WTC11 (cell line): Measurements from ENCODE around the gene IRF2. TPM values are rescaled to one million over a fixed set of nuclear protein-coding genes. Genes with fewer than 3 reads are reported as not detected.

Experiments
- ATAC-seq: fragments of 200-7000 bp; cut with Tn5 transposase; 2 replicates; pipeline ENCODE4 v1.10.0; 2021; ENCODE audit warnings: mild to moderate bottlenecking, moderate library complexity
- CTCF ChIA-PET: fragments of 300-600 bp; sonication (Branson Sonifier 250); formaldehyde crosslinking; loops from one replicate; lab custom pipeline; 2021; ENCODE audit warnings: antibody characterized with exemption; lab: Charles Lee
- POLR2A ChIA-PET: fragments of 350-600 bp; sonication (Branson Sonifier 250); formaldehyde crosslinking; loops from one replicate; lab custom pipeline; 2021; ENCODE audit warnings: antibody characterized with exemption; lab: Charles Lee
- DNase-seq: peaks from one replicate; pipeline ENCODE4 v3.0.0; 2021; ENCODE audit warnings: low spot score
- H3K27ac Mint-ChIP-seq: 2 replicates; pipeline ENCODE4 v1.8.0; 2021; ENCODE audit warnings: mixed read lengths
- H3K27me3 Mint-ChIP-seq: 2 replicates; pipeline ENCODE4 v1.8.0; 2021; ENCODE audit warnings: low read depth, mild to moderate bottlenecking, moderate library complexity, mixed read lengths
- H3K36me3 Mint-ChIP-seq: 2 replicates; pipeline ENCODE4 v1.8.0; 2021; ENCODE audit warnings: mixed read lengths
- H3K4me1 Mint-ChIP-seq: 2 replicates; pipeline ENCODE4 v1.8.0; 2022; ENCODE audit warnings: mixed read lengths
- H3K4me3 Mint-ChIP-seq: 2 replicates; pipeline ENCODE4 v1.8.0; 2021; ENCODE audit warnings: mild to moderate bottlenecking, moderate library complexity, mixed read lengths
- H3K9me3 Mint-ChIP-seq: 2 replicates; pipeline ENCODE4 v1.8.0; 2021; ENCODE audit warnings: mixed read lengths
- AR ChIP-seq: fragments of 250-450 bp; sonication (Bioruptor Pico); IDR thresholded peaks from 2 replicates; pipeline ENCODE4 v1.9.0; 2021; ENCODE audit warnings: mild to moderate bottlenecking
- CDX4 ChIP-seq: fragments of 250-450 bp; sonication (Bioruptor Pico); IDR thresholded peaks from 2 replicates; pipeline ENCODE4 v1.9.0; 2021; ENCODE audit warnings: moderate library complexity, mild to moderate bottlenecking, inconsistent platforms, borderline replicate concordance
- FOXJ3 ChIP-seq: sonication (generic); formaldehyde crosslinking; IDR thresholded peaks from 2 replicates; pipeline ENCODE4 v1.9.0; 2021; ENCODE audit warnings: missing genetic modification reagents, mild to moderate bottlenecking, borderline replicate concordance
- NFYB ChIP-seq: sonication (generic); formaldehyde crosslinking; conservative IDR thresholded peaks from 2 replicates; pipeline ENCODE4 v1.8.0; 2022; ENCODE audit warnings: low read depth, missing genetic modification reagents
- NR2C2 ChIP-seq: sonication (generic); formaldehyde crosslinking; IDR thresholded peaks from 2 replicates; pipeline ENCODE4 v1.8.0; 2022; ENCODE audit warnings: mild to moderate bottlenecking, missing genetic modification reagents
- PRDM15 ChIP-seq: sonication (generic); formaldehyde crosslinking; IDR thresholded peaks from 2 replicates; pipeline ENCODE4 v1.8.0; 2022; ENCODE audit warnings: missing genetic modification reagents
- RELA ChIP-seq: sonication (generic); formaldehyde crosslinking; IDR thresholded peaks from 2 replicates; pipeline ENCODE4 v1.8.1; 2022; ENCODE audit warnings: missing genetic modification reagents, mild to moderate bottlenecking, borderline replicate concordance
- SP1 ChIP-seq: sonication (generic); formaldehyde crosslinking; conservative IDR thresholded peaks from 2 replicates; pipeline ENCODE4 v1.8.1; 2022; ENCODE audit warnings: missing genetic modification reagents
- TCF7 ChIP-seq: sonication (generic); formaldehyde crosslinking; IDR thresholded peaks from 2 replicates; pipeline ENCODE4 v1.8.0; 2022; ENCODE audit warnings: mild to moderate bottlenecking, low read depth, missing genetic modification reagents, moderate library complexity
- TEAD1 ChIP-seq: sonication (generic); formaldehyde crosslinking; IDR thresholded peaks from 2 replicates; pipeline ENCODE4 v1.8.0; 2022; ENCODE audit warnings: mild to moderate bottlenecking, missing genetic modification reagents
- TP53 ChIP-seq: sonication (generic); formaldehyde crosslinking; IDR thresholded peaks from 2 replicates; pipeline ENCODE4 v1.8.1; 2023; ENCODE audit warnings: mild to moderate bottlenecking, missing genetic modification reagents
- ZNF121 ChIP-seq: sonication (generic); formaldehyde crosslinking; IDR thresholded peaks from 2 replicates; pipeline ENCODE4 v1.8.0; 2023; ENCODE audit warnings: missing genetic modification reagents
- ZNF138 ChIP-seq: sonication (generic); formaldehyde crosslinking; conservative IDR thresholded peaks from 2 replicates; pipeline ENCODE4 v1.8.1; 2022; ENCODE audit warnings: mild to moderate bottlenecking, moderate library complexity, missing genetic modification reagents
- total RNA-seq: library from RNA; stranded (reverse); gene quantifications from 3 replicates; pipeline ENCODE4 v1.2.3, GENCODE V29; 2021
- TF ChIP-seq, protein P1 (sequence below): sonication (generic); formaldehyde crosslinking; IDR thresholded peaks from 2 replicates; pipeline ENCODE4 v1.8.1; 2022; ENCODE audit warnings: low read depth, mild to moderate bottlenecking, moderate library complexity, missing genetic modification reagents, borderline replicate concordance
- TF ChIP-seq, protein P2 (sequence below): sonication (generic); formaldehyde crosslinking; conservative IDR thresholded peaks from 2 replicates; pipeline ENCODE4 v1.8.1; 2022; ENCODE audit warnings: mild to moderate bottlenecking, missing genetic modification reagents

IRF2 gene
- total RNA-seq, 1 experiment from 2014 or later, result 11.8 TPM

DNA sequence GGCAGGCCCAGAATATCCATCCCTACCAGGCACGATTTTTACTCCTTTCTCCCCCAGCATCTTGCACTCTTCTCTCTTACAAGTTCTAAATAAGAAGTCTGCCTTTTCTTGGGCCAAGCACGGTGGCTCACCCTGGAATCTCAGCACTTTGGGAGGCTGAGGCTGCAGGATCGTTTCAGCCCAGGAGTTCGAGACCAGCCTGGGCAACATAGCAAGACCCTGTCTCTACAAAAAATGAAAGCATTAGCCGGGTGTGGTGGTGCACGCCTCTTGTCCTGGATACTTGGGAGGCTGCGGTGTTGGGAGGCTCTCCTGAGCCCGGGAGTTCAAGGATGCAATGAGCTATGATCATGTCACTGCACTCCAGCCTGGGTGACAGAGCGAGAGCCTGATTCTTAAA is 64.8 kb downstream of the IRF2 start:
- TF ChIP-seq PRDM15 (CRISPR knock-in tag) (no peak), ZNF121 (CRISPR knock-in tag) (peak; percentile 95), AR (CRISPR knock-in tag) (no peak), NR2C2 (CRISPR knock-in tag) (no peak), TP53 (CRISPR knock-in tag) (no peak)
- CTCF ChIA-PET, result no interaction called here
- no peaks in the 10 kb centered on the region for H3K27me3 Mint-ChIP-seq
- H3K9me3 Mint-ChIP-seq, result no peaks in the 10 kb centered on the region
- H3K27ac Mint-ChIP-seq, result peak overlapping the region; percentile 65; the same call in 1 of the 2 replicates
- no peak overlapping the region for H3K4me3 Mint-ChIP-seq
- no peak for DNase-seq
- H3K4me1 Mint-ChIP-seq, result peaks cover 32% of the 10 kb centered on the region
- peaks cover 30% of the 10 kb centered on the region for H3K36me3 Mint-ChIP-seq
- no peak for ATAC-seq
- POLR2A ChIA-PET, result no interaction called here

DNA sequence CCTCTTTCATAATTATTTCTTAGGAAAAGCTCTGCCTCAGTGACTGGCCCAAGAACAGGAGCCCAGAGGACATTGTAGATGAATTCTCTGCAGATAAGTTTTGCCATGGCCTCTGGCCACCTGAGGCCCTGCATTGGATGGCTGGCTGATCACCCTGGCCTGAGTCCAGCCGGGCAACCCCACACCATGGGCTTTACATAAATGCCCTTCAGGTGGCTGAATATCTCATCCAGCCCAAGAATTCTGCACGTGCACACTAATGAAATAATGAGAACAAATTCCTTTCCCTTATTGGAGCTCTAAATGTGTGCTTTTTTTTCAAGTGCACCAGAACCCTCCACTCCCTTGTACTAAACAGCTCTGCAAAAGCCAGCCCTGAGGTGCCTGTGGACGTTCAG is 65.7 kb downstream of the IRF2 start:
- ATAC-seq, result peak; percentile 13; the same call in 1 of the 2 replicates
- Mint-ChIP-seq H3K27me3 (no peaks in the 10 kb centered on the region), H3K9me3 (no peaks in the 10 kb centered on the region), H3K4me1 (peaks cover 36% of the 10 kb centered on the region), H3K4me3 (no peak overlapping the region), H3K36me3 (peaks cover 30% of the 10 kb centered on the region)
- ChIA-PET POLR2A (no interaction called here), CTCF (interaction anchor here (1.0 to 1.6 kb wide), 3 partner anchors 19 to 124 kb away, joined by 3 to 7 read pairs (median 5); no protein-coding TSS in a partner anchor)
- DNase-seq, result no peak
- TF ChIP-seq SP1 (CRISPR knock-in tag) (no peak), CDX4 (CRISPR knock-in tag) (no peak), FOXJ3 (CRISPR knock-in tag) (no peak), RELA (CRISPR knock-in tag) (no peak), NFYB (CRISPR knock-in tag) (no peak), TEAD1 (no peak), ZNF138 (CRISPR knock-in tag) (no peak), TCF7 (CRISPR knock-in tag) (no peak)
- TF ChIP-seq, protein P1, sequence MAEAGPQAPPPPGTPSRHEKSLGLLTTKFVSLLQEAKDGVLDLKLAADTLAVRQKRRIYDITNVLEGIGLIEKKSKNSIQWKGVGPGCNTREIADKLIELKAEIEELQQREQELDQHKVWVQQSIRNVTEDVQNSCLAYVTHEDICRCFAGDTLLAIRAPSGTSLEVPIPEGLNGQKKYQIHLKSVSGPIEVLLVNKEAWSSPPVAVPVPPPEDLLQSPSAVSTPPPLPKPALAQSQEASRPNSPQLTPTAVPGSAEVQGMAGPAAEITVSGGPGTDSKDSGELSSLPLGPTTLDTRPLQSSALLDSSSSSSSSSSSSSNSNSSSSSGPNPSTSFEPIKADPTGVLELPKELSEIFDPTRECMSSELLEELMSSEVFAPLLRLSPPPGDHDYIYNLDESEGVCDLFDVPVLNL (CRISPR knock-in tag), result no peak
- TF ChIP-seq, protein P2, sequence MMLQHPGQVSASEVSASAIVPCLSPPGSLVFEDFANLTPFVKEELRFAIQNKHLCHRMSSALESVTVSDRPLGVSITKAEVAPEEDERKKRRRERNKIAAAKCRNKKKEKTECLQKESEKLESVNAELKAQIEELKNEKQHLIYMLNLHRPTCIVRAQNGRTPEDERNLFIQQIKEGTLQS (CRISPR knock-in tag), result no peak
- TF ChIP-seq, all 79 proteins: peak for 0
- peak overlapping the region; percentile 65; the same call in 1 of the 2 replicates for H3K27ac Mint-ChIP-seq
